ENCODE data around the gene ZNF782.

Gene ZNF782

DNA sequence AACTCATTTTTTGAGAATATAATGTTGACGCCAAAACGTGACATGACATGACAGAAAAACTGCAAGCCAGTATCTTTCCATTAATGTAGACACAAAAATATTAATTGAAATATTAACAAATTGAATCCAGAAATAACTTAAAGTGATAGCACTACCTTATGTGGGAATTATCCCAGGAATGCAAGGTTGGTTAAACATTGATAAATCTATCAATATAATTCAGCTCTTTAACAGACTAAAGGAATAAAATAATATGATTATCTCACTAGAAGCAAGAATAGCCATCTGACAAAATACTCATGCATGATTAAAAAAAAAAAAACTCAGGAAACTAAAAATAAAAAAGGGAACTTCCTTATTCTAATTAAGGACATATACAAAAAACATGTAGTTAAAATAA is 83.2 kb downstream of the ZNF782 start:
- Histone ChIP-seq H3K9ac (ENCODE audit: low read length) (no peak overlapping the region), H3K27me3 (ENCODE audit: control insufficient read depth, insufficient read depth, low read length) (no peaks in the 10 kb centered on the region), H3K36me3 (ENCODE audit: control insufficient read depth, insufficient read depth, low read length) (peaks cover 88% of the 10 kb centered on the region), H3K4me1 (ENCODE audit: control insufficient read depth, insufficient read depth, low read length) (no peaks in the 10 kb centered on the region), H3K27ac (ENCODE audit: low read depth, low read length) (no peak overlapping the region), H3K9me3 (ENCODE audit: control insufficient read depth, insufficient read depth, low read depth, low read length) (peaks cover 40% of the 10 kb centered on the region), H3K4me3 (ENCODE audit: low read depth, low read length) (no peak overlapping the region)

GRCh38 chr9:96769989-96770388 is 84.3 kb downstream of the ZNF782 start:
- Histone ChIP-seq H3K36me3 (ENCODE audit: control insufficient read depth, insufficient read depth, low read length) (peaks cover 87% of the 10 kb centered on the region), H3K4me1 (ENCODE audit: control insufficient read depth, insufficient read depth, low read length) (no peaks in the 10 kb centered on the region), H3K4me3 (ENCODE audit: low read depth, low read length) (no peak overlapping the region), H3K27me3 (ENCODE audit: control insufficient read depth, insufficient read depth, low read length) (no peaks in the 10 kb centered on the region), H3K9me3 (ENCODE audit: control insufficient read depth, insufficient read depth, low read depth, low read length) (peaks cover 47% of the 10 kb centered on the region), H3K27ac (ENCODE audit: low read depth, low read length) (no peak overlapping the region), H3K9ac (ENCODE audit: low read length) (no peak overlapping the region)

Data from HUES6 (cell line).